Neutrophil (primary cell): ENCODE measurements around the gene RPL3.

Source experiments
- H3K27ac ChIP-seq: fragments of 200-600 bp; sonication (generic); 2 replicates; pipeline ENCODE4 v1.5.1; 2016; ENCODE audit warnings: mild to moderate bottlenecking, moderate library complexity
- H3K27me3 ChIP-seq: fragments of 200-600 bp; sonication (generic); 2 replicates; pipeline ENCODE4 v1.6.0; 2016; ENCODE audit warnings: mild to moderate bottlenecking
- H3K36me3 ChIP-seq: fragments of 200-600 bp; sonication (generic); 2 replicates; pipeline ENCODE4 v1.5.1; 2017
- H3K4me1 ChIP-seq, 2 experiments: fragments of 200-600 bp in 1 of 2; sonication (generic) in 1 of 2; 1 replicate in 1 of 2; 2 replicates in 1 of 2; pipeline versions ENCODE4 v1.5.1 to v1.6.1; 2013 to 2016; ENCODE audit warnings: low read depth in 1 of 2, low read length in 1 of 2, mild to moderate bottlenecking in 1 of 2, moderate library complexity in 1 of 2; ENCODE audit not compliant: control insufficient read depth in 1 of 2, insufficient read depth in 1 of 2
- H3K4me3 ChIP-seq, 2 experiments: fragments of 200-600 bp in 1 of 2; sonication (generic) in 1 of 2; 1 replicate in 1 of 2; 2 replicates in 1 of 2; pipeline ENCODE4 v1.5.1; 2013 to 2016; ENCODE audit warnings: low read depth in 1 of 2, low read length in 1 of 2, mild to moderate bottlenecking in 1 of 2, moderate library complexity in 1 of 2
- H3K9me3 ChIP-seq: fragments of 200-600 bp; sonication (generic); 2 replicates; pipeline ENCODE4 v1.5.1; 2016
- TF ChIP-seq, protein P1 (sequence below): fragments of 200-600 bp; sonication (generic); IDR thresholded peaks from 2 replicates; pipeline ENCODE4 v1.5.1; 2016; ENCODE audit warnings: antibody characterized with exemption

The RPL3 gene

DNA sequence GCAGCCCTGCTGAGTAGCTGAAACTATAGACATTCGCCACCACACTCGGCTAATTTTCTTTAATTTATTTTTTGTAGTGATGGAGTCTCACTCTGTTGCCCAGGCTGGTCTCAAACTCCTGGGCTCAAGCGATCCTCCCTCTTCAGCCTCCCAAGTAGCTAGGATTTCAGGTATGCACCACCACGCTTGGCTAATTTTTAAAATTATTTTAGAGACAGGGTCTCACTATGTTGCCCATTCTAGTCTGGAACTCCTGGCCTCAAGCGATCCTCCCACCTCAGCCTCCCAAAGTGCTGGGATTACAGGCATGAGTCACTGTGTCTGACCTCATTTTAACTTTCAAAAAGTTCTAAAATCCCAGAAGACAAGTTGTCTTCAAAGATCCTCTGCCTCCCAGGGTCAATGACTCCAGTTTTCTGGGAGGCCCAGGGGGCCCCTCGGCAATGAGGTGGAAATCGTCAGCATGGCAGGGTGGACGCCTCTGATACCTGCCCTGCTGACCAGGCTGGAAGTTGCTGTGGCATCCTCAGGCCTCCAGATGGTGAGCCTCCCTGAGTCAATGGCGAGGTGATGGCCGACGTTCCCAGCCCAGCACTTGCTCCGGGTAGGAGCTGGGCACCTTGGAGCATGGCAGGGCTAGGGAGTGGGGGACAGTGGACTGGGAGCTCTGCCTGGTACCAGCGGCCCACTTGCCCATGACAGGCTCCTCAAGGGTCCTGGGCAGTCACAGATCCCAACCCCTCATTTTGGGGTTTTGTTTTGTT is 31.1 kb downstream of the RPL3 start:
- Histone ChIP-seq H3K36me3 (no peaks in the 10 kb centered on the region), H3K9me3 (peaks cover 5% of the 10 kb centered on the region), H3K4me3 (no peak overlapping the region), H3K27me3 (peaks cover 5% of the 10 kb centered on the region), H3K27ac (no peak overlapping the region), H3K4me1 (peaks cover 29% of the 10 kb centered on the region in 2 experiments)
- TF ChIP-seq, protein P1, sequence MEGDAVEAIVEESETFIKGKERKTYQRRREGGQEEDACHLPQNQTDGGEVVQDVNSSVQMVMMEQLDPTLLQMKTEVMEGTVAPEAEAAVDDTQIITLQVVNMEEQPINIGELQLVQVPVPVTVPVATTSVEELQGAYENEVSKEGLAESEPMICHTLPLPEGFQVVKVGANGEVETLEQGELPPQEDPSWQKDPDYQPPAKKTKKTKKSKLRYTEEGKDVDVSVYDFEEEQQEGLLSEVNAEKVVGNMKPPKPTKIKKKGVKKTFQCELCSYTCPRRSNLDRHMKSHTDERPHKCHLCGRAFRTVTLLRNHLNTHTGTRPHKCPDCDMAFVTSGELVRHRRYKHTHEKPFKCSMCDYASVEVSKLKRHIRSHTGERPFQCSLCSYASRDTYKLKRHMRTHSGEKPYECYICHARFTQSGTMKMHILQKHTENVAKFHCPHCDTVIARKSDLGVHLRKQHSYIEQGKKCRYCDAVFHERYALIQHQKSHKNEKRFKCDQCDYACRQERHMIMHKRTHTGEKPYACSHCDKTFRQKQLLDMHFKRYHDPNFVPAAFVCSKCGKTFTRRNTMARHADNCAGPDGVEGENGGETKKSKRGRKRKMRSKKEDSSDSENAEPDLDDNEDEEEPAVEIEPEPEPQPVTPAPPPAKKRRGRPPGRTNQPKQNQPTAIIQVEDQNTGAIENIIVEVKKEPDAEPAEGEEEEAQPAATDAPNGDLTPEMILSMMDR: no peak

DNA sequence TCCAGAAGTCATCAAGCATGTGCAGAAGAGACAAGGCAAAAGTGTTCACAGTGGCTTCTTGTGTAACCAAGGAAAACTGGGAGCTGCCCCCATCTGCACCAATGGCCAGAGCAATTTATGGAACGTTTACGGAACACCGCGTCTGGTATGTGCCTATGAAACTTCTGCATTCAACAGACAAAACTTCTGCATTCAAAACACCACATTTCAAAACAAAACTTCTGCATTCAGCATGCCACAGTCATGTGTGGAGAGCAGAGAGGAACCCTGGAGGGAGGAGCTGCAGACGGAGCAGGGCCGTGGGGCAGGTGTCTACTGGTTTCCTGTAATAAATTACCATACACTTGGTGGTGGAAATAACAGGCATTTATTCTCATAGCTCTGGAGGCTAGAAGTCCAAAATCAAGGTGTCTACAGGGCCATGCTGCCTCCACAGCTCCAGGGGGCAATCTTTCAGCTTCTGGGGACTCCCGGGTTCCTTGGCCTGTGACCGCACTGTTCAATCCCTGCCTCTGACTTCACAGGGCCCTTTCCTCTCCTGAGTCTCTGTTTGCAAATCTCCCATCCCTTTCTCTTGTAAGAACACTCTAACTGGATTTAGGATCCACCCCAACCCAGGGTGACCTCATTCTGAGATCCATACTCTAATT is 32.2 kb downstream of the RPL3 start:
- peaks cover 21 to 22% of the 10 kb centered on the region in 2 experiments for H3K4me1 ChIP-seq
- H3K36me3 ChIP-seq: no peaks in the 10 kb centered on the region
- peak overlapping the region; percentile 76 for H3K27ac ChIP-seq
- peak overlapping the region; percentile 6 to 15 for H3K4me3 ChIP-seq
- peaks cover 5% of the 10 kb centered on the region for H3K9me3 ChIP-seq
- TF ChIP-seq, protein P1: no peak
- peaks cover 16% of the 10 kb centered on the region for H3K27me3 ChIP-seq

DNA sequence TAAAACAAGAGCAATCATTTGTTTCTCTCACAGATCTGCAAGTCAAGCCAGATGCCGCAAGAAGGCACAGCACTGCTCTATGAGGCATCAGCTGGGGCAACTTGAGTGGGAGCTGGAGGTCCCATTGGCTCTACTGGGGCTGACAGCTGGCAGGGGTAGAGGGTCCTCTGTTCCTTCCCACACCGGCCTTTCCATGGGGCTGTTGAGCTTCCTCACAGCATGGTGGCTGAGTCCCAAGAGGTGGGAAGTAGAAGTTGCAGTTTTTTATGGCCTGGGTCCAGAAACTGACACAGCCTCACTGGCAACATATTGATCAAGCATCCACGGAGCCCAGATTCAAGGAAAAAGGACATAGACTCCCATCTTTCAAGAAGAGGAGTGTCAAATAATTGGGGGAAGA is 34.4 kb downstream of the RPL3 start:
- no peak overlapping the region for H3K4me3 ChIP-seq
- peaks cover 37% of the 10 kb centered on the region for H3K27me3 ChIP-seq
- no peak overlapping the region for H3K27ac ChIP-seq
- H3K36me3 ChIP-seq: no peaks in the 10 kb centered on the region
- TF ChIP-seq, protein P1: no peak
- H3K4me1 ChIP-seq: peaks cover 19 to 20% of the 10 kb centered on the region in 2 experiments
- H3K9me3 ChIP-seq: peaks cover 5% of the 10 kb centered on the region

DNA sequence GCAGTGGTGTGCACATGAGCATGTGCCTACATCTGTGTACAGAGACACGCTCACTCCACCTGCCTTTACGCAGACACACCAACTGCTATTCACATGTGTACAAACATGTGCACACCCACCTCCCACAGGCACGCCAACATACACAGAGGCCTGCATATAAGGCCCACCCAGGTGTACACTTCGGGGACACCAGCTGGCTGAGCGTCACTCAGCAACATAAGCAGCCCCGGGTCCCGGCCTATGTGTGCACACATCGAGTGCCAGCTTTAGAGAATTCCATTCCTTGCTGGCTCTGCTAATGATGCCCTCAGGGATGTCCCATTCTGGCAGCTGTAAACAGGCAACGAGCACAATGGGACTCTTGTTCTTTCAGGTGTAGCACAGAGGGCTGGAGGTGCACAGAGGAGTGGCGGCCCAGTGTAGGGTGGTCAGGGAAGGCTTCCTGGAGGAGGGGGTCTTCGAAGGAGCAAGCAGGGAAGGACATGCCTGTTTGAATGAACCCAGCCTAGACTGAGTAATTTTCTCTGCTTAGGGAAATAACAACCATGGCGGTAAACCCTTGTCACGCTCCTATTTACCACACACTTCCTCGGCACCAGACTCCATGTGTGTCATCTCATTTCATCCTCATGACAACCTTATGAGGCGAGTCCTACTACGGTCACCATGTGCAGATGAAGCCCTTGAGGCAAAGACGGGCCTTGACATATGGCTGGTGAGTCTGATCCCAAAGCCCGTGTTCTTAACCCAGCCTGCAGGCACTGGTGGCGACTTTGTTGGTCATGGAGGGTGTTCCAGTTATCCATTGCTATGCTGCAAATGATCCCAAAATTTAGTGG is 35.1 kb downstream of the RPL3 start:
- Histone ChIP-seq H3K36me3 (no peaks in the 10 kb centered on the region), H3K27me3 (peaks cover 43% of the 10 kb centered on the region), H3K4me3 (no peak overlapping the region), H3K27ac (no peak overlapping the region), H3K9me3 (peaks cover 5% of the 10 kb centered on the region), H3K4me1 (peaks cover 19 to 20% of the 10 kb centered on the region in 2 experiments)
- TF ChIP-seq, protein P1: no peak

DNA sequence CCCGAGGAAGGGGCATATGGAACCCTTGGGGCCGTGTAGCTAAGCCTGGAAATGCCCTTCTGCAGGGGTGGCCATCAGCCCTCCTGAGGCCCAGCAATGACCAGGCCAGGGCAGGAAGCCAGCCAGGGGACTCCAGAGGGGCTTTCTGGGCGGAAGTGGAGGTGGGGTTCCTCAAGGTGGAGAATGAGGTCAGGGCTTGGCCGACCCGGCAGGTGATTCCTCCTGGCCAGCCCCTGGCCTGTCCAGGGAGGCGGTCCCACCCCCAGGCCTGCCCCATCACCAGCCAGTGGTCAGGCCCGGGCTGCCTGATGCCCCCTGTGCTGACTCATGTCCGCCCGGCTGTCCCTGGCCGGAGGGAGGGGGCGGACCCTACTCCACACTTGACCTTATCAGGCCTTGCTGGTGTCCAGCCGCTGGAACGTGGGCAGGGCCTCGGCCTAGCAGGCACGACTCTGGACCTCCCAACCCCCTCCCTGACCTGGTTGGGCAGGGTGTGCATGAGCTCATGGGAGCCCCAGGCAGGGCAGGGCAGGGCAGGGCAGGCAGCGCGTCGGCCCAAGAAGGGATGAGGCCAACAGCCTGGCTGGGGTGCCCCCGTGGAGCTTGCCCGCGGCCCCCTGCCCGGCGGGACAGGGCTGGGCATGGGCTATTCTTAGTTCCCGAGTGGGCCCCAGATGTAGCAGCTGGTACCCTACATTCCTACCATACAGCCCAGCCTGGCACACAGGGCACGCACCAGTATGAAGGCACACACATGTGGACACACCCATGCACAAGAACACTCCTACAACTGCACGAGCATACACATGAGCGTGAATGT is 35.9 kb downstream of the RPL3 start:
- Histone ChIP-seq H3K27me3 (peaks cover 52% of the 10 kb centered on the region), H3K36me3 (no peaks in the 10 kb centered on the region), H3K4me3 (no peak overlapping the region), H3K9me3 (peaks cover 5% of the 10 kb centered on the region), H3K4me1 (peaks cover 19 to 20% of the 10 kb centered on the region in 2 experiments), H3K27ac (no peak overlapping the region)
- TF ChIP-seq, protein P1: no peak
